ENCODE results near the gene PTH2R.
"Not testable (repeated sequence)": the region's sequence is repeated elsewhere in the genome, so short reads cannot be mapped to it uniquely, and the experiment has no call there.

PTH2R gene

DNA sequence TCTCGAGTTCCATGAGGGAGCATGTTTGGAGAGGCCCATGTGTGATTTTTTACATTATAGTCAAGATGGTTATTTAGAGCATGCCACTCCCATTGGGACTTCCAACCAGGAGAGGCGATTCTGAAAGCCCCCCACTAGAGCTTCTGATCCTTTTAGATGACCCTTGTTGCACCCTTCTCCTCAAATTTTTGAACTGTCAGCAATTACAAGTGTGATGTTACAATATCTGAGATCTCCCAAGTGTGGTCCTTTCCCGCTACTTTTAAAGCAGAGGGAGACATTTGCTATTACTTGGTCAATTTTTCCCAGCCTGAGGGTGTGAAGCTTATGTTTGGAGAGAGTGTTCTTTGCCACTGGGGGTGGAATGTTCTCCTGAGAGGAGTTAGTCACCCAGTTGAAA is 16.7 kb upstream of the PTH2R start:
- DNase-seq (ENCODE audit: low read depth): no peak

DNA sequence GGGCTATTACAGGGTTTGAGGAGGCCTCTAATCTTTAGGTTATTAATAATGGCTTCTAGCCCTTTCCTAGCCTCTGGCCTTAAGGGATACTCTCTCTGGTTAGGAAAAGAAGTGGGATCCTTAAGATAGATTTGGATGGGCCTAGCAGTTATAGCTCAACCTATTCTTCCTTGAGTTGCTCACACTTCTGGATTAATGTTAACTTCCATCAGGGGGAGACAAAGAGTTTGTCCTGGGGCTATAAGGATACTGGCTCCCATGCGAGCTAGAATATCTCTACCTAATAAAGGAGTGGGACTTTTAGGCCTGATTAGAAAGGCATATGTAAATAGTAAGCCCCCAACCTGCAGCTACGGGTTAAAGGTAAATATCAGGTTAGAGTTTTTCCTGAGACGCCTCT is 14.3 kb upstream of the PTH2R start:
- no peak for DNase-seq (ENCODE audit: low read depth)

GRCh38 chr2:208396796-208397195 is 9.8 kb upstream of the PTH2R start:
- not testable (repeated sequence) for DNase-seq (ENCODE audit: low read depth)

- DNase-seq (ENCODE audit: low read depth): no peak
Measured at GRCh38 chr2:208399201-208399600, 7.4 kb upstream of the PTH2R start.

DNA sequence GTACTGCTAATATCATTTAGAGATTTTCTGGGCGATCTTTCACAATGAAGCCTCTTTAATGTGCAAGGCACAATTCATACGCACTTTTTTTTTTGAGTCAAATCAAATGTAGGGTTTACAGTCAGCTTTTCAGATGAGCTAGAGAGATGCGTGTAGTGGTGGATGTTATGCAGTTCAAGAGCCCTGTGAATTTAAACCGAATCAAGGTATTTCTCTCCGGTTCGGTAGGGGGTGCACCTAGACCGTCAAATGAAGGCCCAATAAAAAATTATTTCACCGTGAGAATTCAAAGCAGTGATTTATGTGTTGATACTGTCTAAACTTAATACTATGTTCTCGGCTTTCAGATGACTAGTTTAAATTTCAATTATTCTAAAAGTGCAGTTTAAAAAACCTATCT is 1.1 kb downstream of the PTH2R start:
- no peak for DNase-seq (ENCODE audit: low read depth)

GRCh38 chr2:208413931-208414330 is 7.3 kb downstream of the PTH2R start:
- DNase-seq (ENCODE audit: low read depth): no peak

GRCh38 chr2:208415255-208415654 is 8.7 kb downstream of the PTH2R start:
- DNase-seq (ENCODE audit: low read depth): no peak

GRCh38 chr2:208415897-208416296 is 9.3 kb downstream of the PTH2R start:
- DNase-seq (ENCODE audit: low read depth): no peak

- no peak for DNase-seq (ENCODE audit: low read depth)
Measured at GRCh38 chr2:208426412-208427045, 19.9 kb downstream of the PTH2R start.

GRCh38 chr2:208437755-208438154 is 31.2 kb downstream of the PTH2R start:
- DNase-seq (ENCODE audit: low read depth): no peak

DNA sequence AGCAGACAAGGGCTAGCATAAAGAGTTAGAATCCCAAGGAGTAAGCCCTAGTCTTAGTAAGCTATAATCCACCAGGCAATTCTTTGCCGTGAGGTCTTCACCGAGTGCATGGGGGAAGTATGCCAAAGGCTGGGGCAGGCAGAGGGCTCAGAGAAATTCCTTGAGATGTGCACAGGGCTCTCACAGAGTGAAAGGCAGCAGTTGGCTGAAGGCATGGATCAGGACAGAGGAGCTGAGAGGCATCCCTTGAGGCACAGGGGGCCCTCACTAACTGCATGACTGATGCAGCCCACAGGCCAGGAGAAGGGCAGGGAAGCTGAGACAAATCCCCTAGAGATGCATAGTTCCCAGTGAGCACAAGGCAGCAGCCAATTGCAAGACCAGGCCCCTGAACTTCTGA is 34.1 kb downstream of the PTH2R start:
- no peak for DNase-seq (ENCODE audit: low read depth)

- DNase-seq (ENCODE audit: low read depth): no peak
Measured at GRCh38 chr2:208441951-208442350, 35.4 kb downstream of the PTH2R start.

- DNase-seq (ENCODE audit: low read depth): not testable (repeated sequence)
Measured at GRCh38 chr2:208447447-208447846, 40.9 kb downstream of the PTH2R start.

DNA sequence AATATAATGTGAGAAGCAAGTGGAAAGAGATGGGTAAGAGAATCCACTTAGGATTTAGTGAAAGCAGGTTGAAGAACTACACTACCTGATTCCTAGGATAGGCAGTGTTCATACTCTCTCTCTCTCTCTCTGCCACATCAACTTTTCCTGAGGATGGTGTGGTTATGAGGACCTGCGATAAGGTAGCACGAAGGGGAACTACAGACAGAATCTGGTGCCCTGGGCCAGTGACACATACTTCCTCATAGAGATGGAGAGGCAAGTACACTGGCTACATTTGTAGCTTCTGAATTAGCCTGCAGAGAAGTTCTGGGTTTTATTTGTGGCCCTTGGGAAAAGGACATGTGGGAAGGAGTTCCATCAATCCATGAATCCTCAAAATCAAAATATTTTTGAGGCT is 44.5 kb downstream of the PTH2R start:
- DNase-seq (ENCODE audit: low read depth): no peak

DNA sequence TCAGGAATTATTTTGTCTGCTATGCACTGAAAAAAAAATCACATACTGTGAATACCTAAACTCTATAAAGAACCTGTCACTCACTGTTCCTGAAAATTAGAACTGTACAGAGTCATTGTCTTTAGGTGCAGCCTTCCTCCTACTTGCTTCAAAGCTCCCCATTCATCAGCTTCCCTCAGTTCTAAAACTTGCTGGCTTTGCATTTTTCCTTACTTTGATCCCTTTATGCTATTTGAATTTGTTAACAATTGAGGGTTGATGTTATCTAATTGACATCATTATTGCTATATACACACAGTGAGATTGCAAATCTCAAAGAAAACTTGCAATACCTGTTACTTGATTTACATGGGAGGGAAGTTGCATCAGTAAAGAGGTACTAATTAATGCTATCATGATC is 48.3 kb downstream of the PTH2R start:
- DNase-seq (ENCODE audit: low read depth): no peak

DNA sequence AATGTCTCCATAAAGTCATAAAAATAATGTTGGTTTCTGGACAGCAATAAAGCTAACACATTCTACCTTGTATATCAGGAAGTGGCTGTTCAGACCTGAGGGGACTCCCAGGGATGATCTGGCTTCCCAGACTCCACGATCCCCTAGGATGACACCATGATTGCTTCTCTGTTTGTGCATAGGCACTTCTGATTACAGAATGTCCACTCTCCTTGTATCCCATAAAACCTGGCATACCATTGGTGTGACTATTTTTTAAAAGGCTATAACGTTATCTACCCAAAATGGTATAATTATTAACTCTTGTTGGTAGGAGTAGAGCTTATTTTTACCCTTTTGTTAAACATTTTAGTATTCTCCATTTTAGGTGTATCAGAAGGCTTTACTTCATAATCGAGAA is 57.1 kb downstream of the PTH2R start:
- DNase-seq (ENCODE audit: low read depth): no peak

DNA sequence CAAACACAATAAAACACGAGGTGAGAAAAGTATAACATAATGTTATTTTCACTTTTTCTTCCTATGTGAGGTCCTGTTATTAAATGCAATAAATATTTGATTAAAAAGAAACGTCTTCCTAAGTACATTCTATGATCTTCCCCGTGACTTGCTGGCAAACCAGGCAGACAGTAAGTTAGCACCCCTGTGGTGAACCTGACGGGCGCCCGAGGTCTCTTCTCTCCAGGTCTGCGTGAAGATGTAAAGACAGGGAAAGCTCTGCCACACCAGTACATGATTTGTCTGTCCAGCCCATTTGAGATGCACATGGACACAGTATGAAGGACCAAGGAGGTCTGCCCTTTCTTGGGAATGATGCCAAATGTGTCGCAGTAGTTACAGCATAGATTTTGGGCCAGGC is 57.6 kb downstream of the PTH2R start:
- no peak for DNase-seq (ENCODE audit: low read depth)

- DNase-seq (ENCODE audit: low read depth): peak; percentile 11
Measured at GRCh38 chr2:208466151-208466919, 59.7 kb downstream of the PTH2R start.

DNA sequence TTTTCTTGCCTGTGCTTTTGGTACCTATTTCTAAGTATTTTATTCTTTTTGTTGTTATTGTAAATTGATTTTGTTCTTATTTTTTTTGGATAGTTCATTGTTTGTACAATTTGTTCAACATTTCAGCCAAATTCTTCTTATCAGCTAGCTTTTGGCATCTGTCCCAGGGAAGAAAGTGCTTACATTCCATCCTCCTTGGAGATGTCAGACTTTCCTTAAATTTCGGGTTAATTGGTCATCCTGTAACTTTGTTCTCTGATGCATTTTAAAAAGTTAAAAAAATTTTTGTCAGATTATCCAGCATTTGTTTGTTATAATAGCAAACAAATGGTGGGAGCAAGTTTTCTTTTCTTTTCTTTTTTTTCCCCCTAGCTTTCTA is 60.3 kb downstream of the PTH2R start:
- DNase-seq (ENCODE audit: low read depth): no peak

GRCh38 chr2:208467564-208467963 is 61.0 kb downstream of the PTH2R start:
- no peak for DNase-seq (ENCODE audit: low read depth)

DNA sequence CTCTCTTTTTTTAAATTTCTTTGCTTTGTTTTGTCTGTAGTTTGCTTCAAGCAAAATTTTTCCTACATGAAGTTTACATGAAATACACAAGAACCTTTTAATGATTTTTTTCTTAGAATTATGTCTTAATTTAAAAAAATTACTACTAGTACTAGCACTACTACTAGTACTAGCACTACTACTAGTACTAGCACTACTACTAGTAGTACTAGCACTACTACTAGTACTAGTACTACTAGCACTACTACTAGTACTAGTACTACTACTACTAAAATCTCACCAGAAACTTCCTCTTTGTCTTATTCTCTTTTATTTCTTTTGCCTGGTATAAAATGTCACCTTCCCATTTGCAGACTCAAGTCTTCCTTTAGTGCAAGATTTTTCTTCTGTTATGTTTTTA is 71.1 kb downstream of the PTH2R start:
- no peak for DNase-seq (ENCODE audit: low read depth)

DNA sequence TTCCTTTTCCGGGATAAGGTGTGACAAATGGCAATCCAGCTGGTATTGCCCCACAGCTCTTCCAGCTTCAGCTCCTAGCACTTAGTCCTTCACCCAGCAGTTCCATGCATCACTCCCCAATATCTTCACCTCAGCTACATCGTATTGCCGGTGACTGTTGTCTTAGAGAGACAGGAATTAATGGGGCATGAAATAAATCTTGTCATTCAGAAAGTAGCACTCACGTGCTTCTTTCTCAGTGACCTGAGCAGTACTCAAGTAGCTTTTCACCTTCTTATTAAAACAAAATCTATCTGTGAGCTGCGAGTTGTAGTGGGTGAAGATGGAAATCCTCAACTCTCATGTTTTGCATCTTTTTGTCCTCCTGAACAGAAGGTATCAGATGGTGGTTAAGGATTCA is 72.8 kb downstream of the PTH2R start:
- no peak for DNase-seq (ENCODE audit: low read depth)

GRCh38 chr2:208481945-208482344 is 75.4 kb downstream of the PTH2R start:
- not testable (repeated sequence) for DNase-seq (ENCODE audit: low read depth)

DNA sequence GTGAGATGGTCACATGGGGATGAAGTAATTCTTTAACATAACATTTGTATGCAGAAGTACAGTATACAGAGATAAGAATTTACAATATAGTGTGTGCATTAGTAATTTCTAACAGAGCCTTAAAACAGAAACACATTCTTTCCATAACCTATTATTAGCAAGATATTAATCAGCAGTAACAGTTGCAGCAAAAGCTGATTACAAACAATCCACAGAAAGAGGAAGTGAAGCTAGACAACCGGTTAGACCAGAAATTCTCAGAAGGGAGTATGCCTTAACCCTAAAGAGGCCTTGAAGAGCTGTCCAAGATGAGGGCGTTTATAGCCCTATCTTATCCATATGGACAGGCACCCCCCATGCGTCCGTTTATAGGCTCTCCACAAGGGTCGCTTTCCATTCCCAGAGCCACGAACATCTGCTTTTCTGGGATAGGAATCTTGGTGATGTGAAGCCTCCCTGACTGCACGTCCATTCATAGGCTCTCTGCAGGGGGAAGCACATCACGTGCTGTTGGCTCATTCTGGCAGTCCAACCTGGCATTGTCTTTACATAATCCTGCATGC is 75.9 kb downstream of the PTH2R start:
- not testable (repeated sequence) for DNase-seq (ENCODE audit: low read depth)

Data from HS-5 (cell line).